ENCODE data around the gene MAPT.

DNA sequence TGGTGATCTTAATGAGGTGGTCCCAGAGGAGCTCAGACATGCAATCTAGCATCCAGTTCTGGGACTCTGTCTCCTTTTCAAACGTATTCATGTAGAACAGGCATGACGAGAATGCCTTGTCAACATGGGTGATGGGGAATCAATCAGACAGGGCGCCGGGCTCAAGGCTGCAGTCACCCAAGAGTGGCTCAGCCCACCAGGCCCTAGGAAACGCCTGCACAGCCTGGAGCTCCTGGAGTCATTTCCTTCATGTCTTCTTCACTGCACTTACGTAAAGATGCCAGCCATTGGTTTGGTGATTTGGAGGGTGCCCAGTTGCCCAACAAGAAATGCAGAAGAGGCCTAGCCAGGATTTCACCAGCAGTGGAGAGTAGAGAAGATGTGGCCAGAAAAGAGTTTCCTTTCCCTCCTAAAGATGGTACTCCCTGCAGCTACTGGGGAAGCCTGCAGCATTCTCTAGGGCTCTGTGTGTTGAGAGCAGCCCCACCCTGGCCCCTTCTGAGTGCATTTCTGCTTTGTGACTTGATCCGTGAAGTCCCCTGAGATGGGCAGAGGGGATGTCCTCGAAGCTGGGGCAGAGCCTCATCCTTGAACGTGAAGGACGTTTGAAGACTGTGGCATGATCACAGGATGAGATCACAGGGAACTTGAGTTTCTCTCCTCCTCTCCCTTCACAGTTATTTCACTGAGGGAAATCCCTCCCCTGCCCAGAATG is 80.7 kb downstream of the MAPT start:
- TF ChIP-seq RARB (CRISPR knock-in tag; IDR thresholded peaks at IDR 0.05): no peak
- TF ChIP-seq, protein P1, sequence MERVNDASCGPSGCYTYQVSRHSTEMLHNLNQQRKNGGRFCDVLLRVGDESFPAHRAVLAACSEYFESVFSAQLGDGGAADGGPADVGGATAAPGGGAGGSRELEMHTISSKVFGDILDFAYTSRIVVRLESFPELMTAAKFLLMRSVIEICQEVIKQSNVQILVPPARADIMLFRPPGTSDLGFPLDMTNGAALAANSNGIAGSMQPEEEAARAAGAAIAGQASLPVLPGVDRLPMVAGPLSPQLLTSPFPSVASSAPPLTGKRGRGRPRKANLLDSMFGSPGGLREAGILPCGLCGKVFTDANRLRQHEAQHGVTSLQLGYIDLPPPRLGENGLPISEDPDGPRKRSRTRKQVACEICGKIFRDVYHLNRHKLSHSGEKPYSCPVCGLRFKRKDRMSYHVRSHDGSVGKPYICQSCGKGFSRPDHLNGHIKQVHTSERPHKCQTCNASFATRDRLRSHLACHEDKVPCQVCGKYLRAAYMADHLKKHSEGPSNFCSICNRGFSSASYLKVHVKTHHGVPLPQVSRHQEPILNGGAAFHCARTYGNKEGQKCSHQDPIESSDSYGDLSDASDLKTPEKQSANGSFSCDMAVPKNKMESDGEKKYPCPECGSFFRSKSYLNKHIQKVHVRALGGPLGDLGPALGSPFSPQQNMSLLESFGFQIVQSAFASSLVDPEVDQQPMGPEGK (CRISPR knock-in tag; IDR thresholded peaks at IDR 0.05; ENCODE audit: borderline replicate concordance): no peak
- TF ChIP-seq ARNTL (CRISPR knock-in tag; IDR thresholded peaks at IDR 0.05; ENCODE audit: borderline replicate concordance, low read depth): no peak
- TF ChIP-seq PPARA (CRISPR knock-in tag; IDR thresholded peaks at IDR 0.05; ENCODE audit: borderline replicate concordance): no peak
- no peak for TF ChIP-seq BACH2 (CRISPR knock-in tag; IDR thresholded peaks at IDR 0.05; ENCODE audit: borderline replicate concordance)
- TF ChIP-seq OSR1 (CRISPR knock-in tag; IDR thresholded peaks at IDR 0.05): no peak
- TF ChIP-seq, protein P2, sequence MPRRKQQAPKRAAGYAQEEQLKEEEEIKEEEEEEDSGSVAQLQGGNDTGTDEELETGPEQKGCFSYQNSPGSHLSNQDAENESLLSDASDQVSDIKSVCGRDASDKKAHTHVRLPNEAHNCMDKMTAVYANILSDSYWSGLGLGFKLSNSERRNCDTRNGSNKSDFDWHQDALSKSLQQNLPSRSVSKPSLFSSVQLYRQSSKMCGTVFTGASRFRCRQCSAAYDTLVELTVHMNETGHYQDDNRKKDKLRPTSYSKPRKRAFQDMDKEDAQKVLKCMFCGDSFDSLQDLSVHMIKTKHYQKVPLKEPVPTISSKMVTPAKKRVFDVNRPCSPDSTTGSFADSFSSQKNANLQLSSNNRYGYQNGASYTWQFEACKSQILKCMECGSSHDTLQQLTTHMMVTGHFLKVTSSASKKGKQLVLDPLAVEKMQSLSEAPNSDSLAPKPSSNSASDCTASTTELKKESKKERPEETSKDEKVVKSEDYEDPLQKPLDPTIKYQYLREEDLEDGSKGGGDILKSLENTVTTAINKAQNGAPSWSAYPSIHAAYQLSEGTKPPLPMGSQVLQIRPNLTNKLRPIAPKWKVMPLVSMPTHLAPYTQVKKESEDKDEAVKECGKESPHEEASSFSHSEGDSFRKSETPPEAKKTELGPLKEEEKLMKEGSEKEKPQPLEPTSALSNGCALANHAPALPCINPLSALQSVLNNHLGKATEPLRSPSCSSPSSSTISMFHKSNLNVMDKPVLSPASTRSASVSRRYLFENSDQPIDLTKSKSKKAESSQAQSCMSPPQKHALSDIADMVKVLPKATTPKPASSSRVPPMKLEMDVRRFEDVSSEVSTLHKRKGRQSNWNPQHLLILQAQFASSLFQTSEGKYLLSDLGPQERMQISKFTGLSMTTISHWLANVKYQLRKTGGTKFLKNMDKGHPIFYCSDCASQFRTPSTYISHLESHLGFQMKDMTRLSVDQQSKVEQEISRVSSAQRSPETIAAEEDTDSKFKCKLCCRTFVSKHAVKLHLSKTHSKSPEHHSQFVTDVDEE (CRISPR knock-in tag; IDR thresholded peaks at IDR 0.05): no peak
- no peak for TF ChIP-seq ZFP3 (CRISPR knock-in tag; IDR thresholded peaks at IDR 0.05)

Measured in SK-N-SH treated with all-trans-retinoic acid at 6 μM for 48 hours (cell line).